ENCODE data around the gene CENPN. TPM values are rescaled to one million over a fixed set of nuclear protein-coding genes. Genes with fewer than 3 reads are reported as not detected.
A peak's percentile ranks its signal among the peaks of the same experiment; 100 is the strongest.

CENPN gene
- polyA plus RNA-seq, 2 of the 4 experiments (the other 2 are of a cell fraction): 82.6 to 101 TPM

DNA sequence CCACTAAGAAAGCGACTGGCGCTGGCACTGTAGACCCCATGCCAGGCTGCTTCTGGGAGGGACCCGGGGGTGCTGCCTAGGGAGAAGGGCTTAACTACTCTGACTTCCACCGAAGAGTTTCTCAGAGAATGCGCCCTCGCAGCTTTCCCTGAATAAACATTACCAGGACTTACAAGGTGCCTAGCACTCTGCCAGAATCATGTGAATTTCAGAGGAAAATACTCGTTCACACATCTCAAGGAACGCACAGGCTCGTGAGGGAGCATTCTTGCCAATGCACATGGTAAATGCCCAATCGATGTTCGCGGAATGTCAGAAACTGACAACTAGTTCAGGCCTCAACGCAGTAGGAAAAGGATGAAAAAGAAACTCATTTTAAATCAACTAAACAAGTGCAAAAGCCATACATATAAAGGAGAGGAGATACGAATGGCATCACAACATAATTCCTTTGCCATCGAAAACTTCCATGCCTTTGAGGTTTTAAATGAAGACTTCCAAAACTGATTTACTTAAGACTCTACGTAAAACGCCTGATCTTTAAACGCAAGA is 1.3 kb upstream of the CENPN start:
- Histone ChIP-seq H3K4me2 (peak overlapping the region; percentile 96), H3K27ac (peak overlapping the region; percentile 94 to 95), H3K4me3 (peak overlapping the region; percentile 96), H3K9me3 (no peaks in the 10 kb centered on the region), H3K4me1 (peaks cover 24% of the 10 kb centered on the region)
- WGBS (ENCODE audit: missing lambda C conversion rate): 20% methylated on average over 18 of the region's 18 CpGs
- FAIRE-seq (no peak), ATAC-seq (no peak), DNase-seq (ENCODE audit: low read depth in 1 of 2, low spot score in 1 of 2) (peak in 1 of 2 experiments; percentile 27)
- ChIA-PET CTCF (interaction anchor here (0.6 to 6.1 kb wide), 12 partner anchors 12 to 734 kb away, joined by 3 to 33 read pairs (median 6); partner anchors contain the start of gene ATMIN), POLR2A (no interaction called here)
- TF ChIP-seq CHD2 (IDR thresholded peaks at IDR 0.05; ENCODE audit: low read length, partially characterized antibody) (no peak), TFCP2L1 (CRISPR knock-in tag; IDR thresholded peaks at IDR 0.05) (no peak), RFX5 (IDR thresholded peaks at IDR 0.05) (no peak), CEBPB (IDR thresholded peaks at IDR 0.05) (no peak), BHLHE40 (IDR thresholded peaks at IDR 0.05; ENCODE audit: low read depth, low read length) (no peak), HOXB5 (CRISPR knock-in tag; IDR thresholded peaks at IDR 0.05) (no peak), CHD4 (IDR thresholded peaks at IDR 0.05; ENCODE audit: borderline replicate concordance) (no peak), RCOR1 (IDR thresholded peaks at IDR 0.05; ENCODE audit: low read depth, low read length) (no peak), HOXA7 (CRISPR knock-in tag; IDR thresholded peaks at IDR 0.05) (no peak), ESRRA (IDR thresholded peaks at IDR 0.05; ENCODE audit: borderline replicate concordance, low read length) (no peak), ZFP36 (IDR thresholded peaks at IDR 0.05; ENCODE audit: borderline replicate concordance, partially characterized antibody) (no peak)
- TF ChIP-seq, protein P1, sequence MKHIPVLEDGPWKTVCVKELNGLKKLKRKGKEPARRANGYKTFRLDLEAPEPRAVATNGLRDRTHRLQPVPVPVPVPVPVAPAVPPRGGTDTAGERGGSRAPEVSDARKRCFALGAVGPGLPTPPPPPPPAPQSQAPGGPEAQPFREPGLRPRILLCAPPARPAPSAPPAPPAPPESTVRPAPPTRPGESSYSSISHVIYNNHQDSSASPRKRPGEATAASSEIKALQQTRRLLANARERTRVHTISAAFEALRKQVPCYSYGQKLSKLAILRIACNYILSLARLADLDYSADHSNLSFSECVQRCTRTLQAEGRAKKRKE (CRISPR knock-in tag; IDR thresholded peaks at IDR 0.05; ENCODE audit: low read depth): no peak

DNA sequence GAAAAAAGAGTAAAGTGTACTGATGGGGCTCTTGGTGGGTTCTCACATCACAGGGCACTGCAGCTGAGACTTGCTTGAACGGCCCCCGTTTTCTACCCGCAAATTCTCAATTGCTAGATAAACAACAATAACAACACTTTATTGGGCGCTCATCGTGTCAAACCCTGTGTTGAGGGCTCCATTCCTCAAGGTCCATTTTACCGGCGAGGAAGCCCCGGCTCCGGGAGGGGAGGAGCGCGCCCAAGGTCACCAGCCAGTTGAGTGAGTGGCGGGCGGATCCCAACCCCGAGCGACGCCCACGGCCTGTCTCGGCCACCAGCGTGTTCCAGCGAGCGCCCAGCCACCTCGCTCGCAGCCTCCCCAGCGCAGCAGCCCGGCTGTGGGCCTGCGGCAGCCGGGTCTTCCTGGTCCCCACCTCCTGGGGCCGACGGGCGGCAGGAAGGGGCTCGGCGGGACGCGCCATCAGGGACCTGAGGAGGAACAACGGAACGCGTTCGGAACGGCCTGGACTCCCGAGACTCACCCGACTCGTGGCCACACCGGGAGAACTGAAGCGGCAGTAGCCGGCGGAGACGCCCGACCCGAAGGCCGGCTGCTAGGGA is 702 bp upstream of the CENPN start:
- Histone ChIP-seq H3K9me3 (no peaks in the 10 kb centered on the region), H3K4me3 (peak overlapping the region; percentile 96), H3K27ac (peak overlapping the region; percentile 94 to 95), H3K4me2 (peak overlapping the region; percentile 96), H3K4me1 (peaks cover 24% of the 10 kb centered on the region)
- 1% methylated on average over 25 of the region's 50 CpGs for WGBS (ENCODE audit: missing lambda C conversion rate)
- DNase-seq (ENCODE audit: low read depth in 1 of 2, low spot score in 1 of 2) (peak; percentile 28 to 57), FAIRE-seq (no peak), ATAC-seq (peak; percentile 68 to 75)
- ChIA-PET POLR2A (interaction anchor here (0.9 to 1.0 kb wide), 4 partner anchors 9 to 71 kb away, joined by 3 to 8 read pairs (median 6); partner anchors contain the start of gene C16orf46), CTCF (interaction anchor here (0.6 to 2.8 kb wide), 7 partner anchors 13 to 731 kb away, joined by 3 to 19 read pairs (median 6); partner anchors contain the start of gene ATMIN)
- peak; percentile 64 for TF ChIP-seq PHF8 (IDR thresholded peaks at IDR 0.05; ENCODE audit: borderline replicate concordance, low read depth)
- peak in 1 of 2 experiments; percentile 27; a peak in 1 of 5 replicates for TF ChIP-seq JUN (IDR thresholded peaks at IDR 0.05)
- TF ChIP-seq JUNB (IDR thresholded peaks at IDR 0.05): no peak
- TF ChIP-seq, protein P2, sequence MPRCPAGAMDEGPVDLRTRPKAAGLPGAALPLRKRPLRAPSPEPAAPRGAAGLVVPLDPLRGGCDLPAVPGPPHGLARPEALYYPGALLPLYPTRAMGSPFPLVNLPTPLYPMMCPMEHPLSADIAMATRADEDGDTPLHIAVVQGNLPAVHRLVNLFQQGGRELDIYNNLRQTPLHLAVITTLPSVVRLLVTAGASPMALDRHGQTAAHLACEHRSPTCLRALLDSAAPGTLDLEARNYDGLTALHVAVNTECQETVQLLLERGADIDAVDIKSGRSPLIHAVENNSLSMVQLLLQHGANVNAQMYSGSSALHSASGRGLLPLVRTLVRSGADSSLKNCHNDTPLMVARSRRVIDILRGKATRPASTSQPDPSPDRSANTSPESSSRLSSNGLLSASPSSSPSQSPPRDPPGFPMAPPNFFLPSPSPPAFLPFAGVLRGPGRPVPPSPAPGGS (IDR thresholded peaks at IDR 0.05): no peak

DNA sequence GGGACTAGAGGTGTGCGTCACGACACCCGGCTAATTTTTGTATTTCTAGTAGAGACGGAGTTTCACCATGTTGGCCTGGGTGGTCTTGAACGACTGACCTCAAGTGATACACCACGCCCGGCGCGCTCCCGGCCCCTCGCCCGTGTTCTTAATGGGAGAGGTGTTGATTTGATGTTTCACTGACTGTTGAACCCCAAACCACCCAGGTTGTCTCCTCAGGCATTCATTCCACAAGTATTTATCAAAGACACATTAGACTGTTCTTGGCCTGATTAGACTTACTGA is 1.4 kb downstream of the CENPN start:
- 88% methylated on average over 12 of the region's 12 CpGs for WGBS (ENCODE audit: missing lambda C conversion rate)
- H3K9me3 ChIP-seq: no peaks in the 10 kb centered on the region
- H3K4me3 ChIP-seq: peak overlapping the region; percentile 96
- peak overlapping the region; percentile 94 to 95 for H3K27ac ChIP-seq
- FAIRE-seq (no peak), DNase-seq (ENCODE audit: low read depth in 1 of 2, low spot score in 1 of 2) (no peak), ATAC-seq (no peak)
- peaks cover 19% of the 10 kb centered on the region for H3K4me1 ChIP-seq
- ChIA-PET CTCF (interaction anchor here (1.0 to 2.0 kb wide), 3 partner anchors 10 to 27 kb away, joined by 3 to 4 read pairs (median 3); partner anchors contain the start of gene ATMIN), POLR2A (no interaction called here)
- H3K4me2 ChIP-seq: peak overlapping the region; percentile 78
- TF ChIP-seq KDM1A (IDR thresholded peaks at IDR 0.05; ENCODE audit: low read depth) (no peak), GATA3 (IDR thresholded peaks at IDR 0.05; ENCODE audit: borderline replicate concordance) (no peak), EHF (CRISPR knock-in tag; IDR thresholded peaks at IDR 0.05) (no peak), CBX8 (IDR thresholded peaks at IDR 0.05) (no peak), ZSCAN20 (CRISPR knock-in tag; IDR thresholded peaks at IDR 0.05) (no peak), FOXS1 (CRISPR knock-in tag; IDR thresholded peaks at IDR 0.05) (no peak), CHD4 (IDR thresholded peaks at IDR 0.05; ENCODE audit: borderline replicate concordance) (no peak), SMC3 (IDR thresholded peaks at IDR 0.05) (no peak)
- TF ChIP-seq, protein P1 (CRISPR knock-in tag; IDR thresholded peaks at IDR 0.05; ENCODE audit: low read depth): no peak

Data from A549 (cell line).